ENCODE measurements around the gene HS1BP3. TPM values are rescaled to one million over a fixed set of nuclear protein-coding genes. Genes with fewer than 3 reads are reported as not detected.

The HS1BP3 gene
- total RNA-seq, 1 donor from 2014 or later = 35.0 TPM

DNA sequence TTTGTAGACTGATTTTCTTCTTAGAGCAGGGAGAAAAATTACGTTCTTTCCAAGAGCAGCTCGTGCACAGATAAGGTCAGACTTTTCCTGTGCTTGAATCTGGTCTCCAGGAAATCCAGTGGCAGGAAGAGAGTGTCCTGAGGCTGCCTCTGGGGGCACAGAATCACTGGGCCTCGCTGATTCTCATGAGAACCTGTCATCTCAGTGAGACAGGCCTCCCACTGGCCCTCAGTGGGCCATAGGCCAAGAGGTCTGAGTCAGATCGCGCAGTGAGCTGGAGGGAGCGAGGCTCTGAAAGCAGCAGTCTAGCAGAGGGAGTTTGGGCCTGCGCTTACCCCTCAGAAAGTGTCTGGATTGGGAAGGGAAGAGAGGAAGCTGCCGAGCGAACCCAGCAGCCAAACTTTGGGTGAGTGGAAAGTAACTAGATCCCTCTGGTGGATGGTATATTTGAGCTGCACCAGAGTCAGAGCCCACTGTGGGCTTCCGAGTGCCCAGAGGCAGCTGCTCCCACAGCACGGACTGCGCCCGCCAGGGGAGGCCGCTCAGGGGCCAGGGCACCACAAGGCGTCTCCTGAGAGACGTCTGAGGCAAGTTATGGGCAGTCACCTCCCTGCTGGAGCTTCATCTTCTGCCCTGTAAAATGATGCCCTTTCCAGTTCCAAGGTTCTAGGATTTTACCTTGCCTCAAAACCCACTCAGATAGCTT is 24.2 kb upstream of the HS1BP3 start:
- DNase-seq (ENCODE audit: low read depth) = peak; percentile 80

DNA sequence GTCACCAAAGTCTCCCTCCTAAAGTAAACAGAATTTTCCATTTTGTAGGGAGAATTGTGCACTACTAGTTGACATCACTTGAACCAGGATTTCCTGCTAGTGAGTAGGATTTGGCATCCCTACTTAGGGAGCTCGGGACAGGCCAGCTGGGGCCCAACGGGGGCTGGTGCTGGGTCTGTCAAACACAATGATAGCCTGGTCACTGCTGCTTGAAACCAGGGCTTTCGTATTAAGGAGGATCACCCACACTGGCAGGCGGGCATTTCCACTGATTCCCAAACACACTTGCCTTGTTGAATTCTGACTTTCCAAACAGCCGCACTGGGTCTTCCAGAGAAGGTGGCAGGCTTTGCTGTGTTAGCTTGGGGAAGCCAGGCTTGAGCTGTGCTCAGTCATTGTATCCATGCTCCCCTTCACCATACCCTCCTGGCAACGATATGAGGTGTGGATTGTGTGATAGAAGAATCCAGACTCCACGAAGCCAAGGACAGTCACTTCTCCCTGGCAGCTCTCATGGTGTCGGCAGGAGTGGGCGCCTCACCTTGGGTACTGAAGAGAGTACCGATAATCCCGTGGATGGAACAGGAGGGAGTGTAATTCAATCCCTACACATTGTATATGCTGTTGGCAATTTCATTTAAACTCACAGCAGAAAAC is 23.5 kb upstream of the HS1BP3 start:
- DNase-seq (ENCODE audit: low read depth) = no peak

- DNase-seq (ENCODE audit: low read depth) = no peak
Observed at GRCh38 chr2:20673686-20674308, 22.9 kb upstream of the HS1BP3 start.

GRCh38 chr2:20672201-20672951 is 21.5 kb upstream of the HS1BP3 start:
- no peak for DNase-seq (ENCODE audit: low read depth)

DNA sequence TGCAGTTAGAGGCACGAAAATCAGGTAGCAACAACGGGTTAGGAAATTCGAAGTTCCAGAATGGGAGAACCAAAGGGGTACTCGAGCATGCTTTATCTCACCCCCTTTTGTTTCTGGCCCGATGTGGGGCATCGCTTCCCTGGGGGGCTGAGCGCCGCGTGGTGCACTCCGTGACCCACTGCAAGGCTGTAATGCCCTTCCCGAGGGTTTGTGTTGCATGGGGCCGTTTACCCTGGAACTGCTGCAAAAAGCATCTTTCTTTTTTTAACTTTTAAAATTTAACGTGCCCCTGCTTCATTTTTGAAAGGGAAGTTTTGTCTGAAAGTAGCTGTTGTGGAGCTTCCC is 20.8 kb upstream of the HS1BP3 start:
- no peak for DNase-seq (ENCODE audit: low read depth)

GRCh38 chr2:20671036-20671735 is 20.3 kb upstream of the HS1BP3 start:
- no peak for DNase-seq (ENCODE audit: low read depth)

GRCh38 chr2:20670315-20671035 is 19.6 kb upstream of the HS1BP3 start:
- DNase-seq (ENCODE audit: low read depth) = no peak

DNA sequence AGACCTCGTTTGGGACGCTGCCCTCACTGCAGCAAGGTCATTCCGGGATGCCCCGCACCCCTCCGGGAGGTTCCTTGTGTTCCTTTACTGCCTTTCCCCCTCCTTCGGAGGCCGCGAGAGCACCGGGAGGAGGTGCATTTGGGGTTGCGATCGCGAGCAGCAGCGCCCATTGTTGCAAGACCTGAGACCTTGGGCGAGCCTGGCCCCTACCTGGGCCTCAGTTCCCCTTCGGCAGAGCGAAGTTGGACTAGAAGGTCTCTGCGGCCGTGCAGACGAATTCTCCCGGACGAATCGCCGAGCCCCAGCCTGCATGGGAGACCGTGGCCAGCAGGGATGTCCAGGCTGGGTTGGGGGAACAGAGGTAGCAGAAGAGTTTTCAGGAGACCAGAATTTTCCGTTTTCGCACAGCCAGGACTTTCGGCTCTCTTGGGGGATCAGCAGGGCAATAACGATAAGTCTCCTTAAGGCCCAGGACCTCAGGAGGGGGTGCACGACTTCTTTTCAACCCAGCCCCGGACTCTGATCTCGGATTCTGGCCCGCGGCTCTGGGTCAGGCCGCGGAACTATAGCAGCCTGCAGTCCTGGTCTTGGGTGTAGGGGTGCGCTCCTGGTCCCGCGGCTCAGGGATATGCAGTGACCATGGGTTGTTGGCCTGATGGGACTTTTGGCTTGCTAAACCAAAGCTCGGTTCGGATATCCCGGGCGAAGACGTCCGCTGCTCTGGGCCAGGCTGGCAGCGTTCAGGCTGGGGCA is 18.8 kb upstream of the HS1BP3 start:
- no peak for DNase-seq (ENCODE audit: low read depth)

DNA sequence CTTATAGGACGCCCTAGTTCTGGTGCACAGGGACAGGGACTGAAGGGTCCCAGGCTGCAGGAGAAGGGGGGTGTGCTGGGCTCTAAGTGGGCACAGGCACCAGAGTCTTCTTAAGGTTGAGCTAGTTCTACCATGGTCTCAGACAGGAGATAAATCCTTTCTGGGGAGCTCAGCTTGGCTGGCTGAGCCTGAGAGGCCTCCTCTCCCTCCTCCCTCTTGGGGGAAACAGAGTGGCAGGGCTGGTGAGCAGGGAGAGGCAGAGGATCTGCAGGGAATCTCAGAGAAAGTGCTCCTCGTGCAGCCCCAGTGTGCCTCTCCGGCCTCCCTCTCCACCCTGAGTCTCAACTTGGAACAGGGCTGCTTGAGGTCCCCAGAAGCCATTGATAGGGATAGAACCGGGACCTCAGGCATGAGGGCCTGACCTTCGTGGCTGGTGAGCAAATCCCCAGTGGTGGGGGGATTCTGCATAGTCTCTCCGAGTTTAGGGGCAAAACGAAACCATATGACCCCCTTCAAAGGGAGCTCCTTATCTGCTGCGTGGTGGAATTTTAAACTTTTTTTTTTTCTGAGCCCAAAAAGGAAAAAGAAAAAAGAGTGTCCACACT is 18.1 kb upstream of the HS1BP3 start:
- DNase-seq (ENCODE audit: low read depth) = no peak

DNA sequence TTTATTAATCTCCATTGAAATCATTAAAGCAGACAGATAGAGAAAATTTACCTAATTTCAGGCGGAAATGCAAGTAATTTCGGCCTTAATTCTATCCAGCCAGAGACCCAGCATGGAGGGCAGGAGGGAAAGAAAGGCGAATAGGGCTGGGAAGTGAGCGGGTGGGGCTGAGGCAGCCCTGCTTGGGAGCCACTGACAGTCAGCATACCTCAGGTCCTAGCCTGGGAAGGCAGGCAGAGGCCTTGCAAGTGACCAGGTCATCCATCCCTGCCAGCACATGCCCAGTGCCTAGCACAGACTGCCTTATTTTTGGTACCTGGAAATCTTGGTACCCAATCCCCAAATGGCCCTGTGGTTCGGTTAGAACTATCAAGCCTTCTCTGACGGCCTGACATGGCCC is 17.6 kb upstream of the HS1BP3 start:
- DNase-seq (ENCODE audit: low read depth) = no peak

DNA sequence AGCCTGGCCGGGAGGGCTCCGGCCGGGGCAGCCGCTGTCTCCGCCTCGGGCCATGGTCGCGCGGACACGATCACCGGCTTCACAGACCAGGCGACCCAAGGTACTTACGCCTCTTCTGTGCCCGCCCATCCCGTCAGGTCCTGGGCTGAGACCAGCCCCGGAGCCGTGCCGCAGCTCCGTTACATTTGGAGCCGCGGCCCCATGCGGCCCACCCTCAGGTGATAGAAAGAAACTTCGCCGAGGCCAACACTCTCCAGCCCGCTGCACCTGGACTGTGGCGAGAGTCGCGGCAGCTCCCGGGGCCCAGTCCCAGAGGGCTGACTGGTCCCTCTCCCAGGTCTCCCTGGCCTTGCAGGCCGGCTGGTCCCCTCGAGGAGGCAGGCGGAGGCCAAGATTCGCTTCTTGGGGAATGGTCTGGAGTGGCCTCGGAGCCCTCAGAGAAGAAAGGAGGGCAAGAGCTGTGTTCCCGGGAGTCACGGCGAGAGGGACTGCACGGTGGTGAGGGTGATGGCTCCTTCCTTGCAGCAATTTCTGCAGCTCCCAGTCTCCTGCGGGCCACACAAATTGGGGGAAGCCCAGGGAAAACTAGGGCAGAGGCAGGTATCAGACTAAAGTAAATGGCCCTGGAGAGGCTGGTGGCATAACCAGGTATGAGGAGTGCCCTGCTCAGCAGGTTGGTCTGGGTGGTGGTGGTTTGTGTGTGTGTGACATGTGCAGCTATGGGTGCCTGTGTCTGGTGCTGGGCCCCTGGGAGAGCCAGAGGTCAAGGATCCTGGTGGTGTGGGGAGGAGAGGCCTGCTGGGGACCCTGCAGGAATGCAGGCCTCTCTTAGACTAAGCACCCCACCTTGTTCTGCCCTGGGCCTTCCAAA is 16.9 kb upstream of the HS1BP3 start:
- DNase-seq (ENCODE audit: low read depth) = no peak

DNA sequence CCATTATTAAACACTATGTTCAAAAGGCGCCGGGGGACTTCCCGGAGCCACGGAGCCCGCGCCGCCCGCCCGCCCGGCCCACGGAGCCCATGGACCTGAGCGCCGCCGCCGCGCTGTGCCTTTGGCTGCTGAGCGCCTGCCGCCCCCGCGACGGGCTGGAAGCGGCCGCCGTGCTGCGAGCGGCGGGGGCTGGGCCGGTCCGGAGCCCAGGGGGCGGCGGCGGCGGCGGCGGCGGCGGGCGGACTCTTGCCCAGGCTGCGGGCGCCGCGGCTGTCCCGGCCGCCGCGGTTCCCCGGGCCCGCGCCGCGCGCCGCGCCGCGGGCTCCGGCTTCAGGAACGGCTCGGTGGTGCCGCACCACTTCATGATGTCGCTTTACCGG is 16.2 kb upstream of the HS1BP3 start:
- DNase-seq (ENCODE audit: low read depth) = no peak

GRCh38 chr2:20666304-20667150 is 15.6 kb upstream of the HS1BP3 start, which contains the start of gene GDF7:
Gene GDF7 (plus strand): TSS chr2:20667144. CDS start chr2:20667240, 96 bp downstream.
- no peak for DNase-seq (ENCODE audit: low read depth)

GRCh38 chr2:20666005-20666303 is 15.1 kb upstream of the HS1BP3 start:
- DNase-seq (ENCODE audit: low read depth) = no peak

GRCh38 chr2:20665243-20666004 is 14.5 kb upstream of the HS1BP3 start:
- no peak for DNase-seq (ENCODE audit: low read depth)

DNA sequence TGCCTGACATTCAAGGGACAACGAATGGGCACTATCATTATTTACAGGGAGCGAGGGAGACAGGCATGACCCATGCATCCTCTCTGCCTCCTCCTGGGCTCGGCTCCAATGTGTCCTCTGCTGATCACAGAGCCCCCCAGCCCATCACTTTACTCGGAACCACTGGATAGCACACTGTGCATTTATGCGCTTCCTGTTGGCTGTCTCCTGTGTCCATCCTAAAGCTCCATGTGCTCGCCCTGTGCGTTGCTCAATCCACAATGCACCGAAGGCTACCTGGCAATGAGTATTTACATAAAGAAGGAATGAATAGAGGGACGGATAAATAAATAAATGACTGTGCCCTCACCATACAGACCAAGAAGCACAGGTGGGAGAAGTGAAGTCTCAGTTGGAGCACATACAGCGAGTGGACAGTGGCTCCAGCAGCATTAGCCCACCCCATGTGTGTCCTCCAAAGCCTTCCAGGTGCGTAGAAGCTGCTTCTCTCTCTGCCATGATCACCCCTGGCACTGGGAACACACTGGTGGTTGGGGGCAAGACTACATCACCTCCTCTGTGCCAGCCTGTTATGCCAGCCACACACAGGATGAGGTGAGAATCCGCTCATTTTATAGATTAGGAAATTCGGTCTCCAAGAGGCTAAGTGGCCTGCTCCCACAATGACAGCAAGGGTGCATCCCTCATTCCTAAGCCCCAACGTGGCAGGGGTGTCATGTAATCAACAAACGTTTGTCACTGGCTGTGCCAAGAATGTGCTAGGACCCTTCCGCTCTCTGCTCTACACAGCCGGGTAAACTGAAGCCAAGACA is 13.7 kb upstream of the HS1BP3 start:
- no peak for DNase-seq (ENCODE audit: low read depth)

Data from myocyte (in vitro differentiated cells).